GM23338 (cell line): ENCODE results near the gene HSPBP1. TPM values are rescaled to one million over a fixed set of nuclear protein-coding genes. Genes with fewer than 3 reads are reported as not detected.

Experiments
- CREB1 ChIP-seq: fragments of 250-450 bp; sonication (Bioruptor Pico); IDR thresholded peaks from 2 replicates; pipeline ENCODE4 v1.5.0; 2020; ENCODE audit warnings: low read depth, mild to moderate bottlenecking, moderate library complexity
- CTCF ChIP-seq, 2 experiments: fragments of 200-600 bp in 1 of 2; sonication (generic) in 1 of 2; conservative IDR thresholded peaks; 2 replicates each; pipeline versions ENCODE4 v1.5.1 to v1.6.1; 2016 to 2017; ENCODE audit warnings: antibody characterized with exemption in 2 of 2, low read depth in 2 of 2, mild to moderate bottlenecking in 2 of 2, moderate library complexity in 1 of 2
- ETS1 ChIP-seq: IDR thresholded peaks from 2 replicates; pipeline ENCODE4 v1.6.1; 2016; ENCODE audit warnings: antibody characterized with exemption
- EZH2 ChIP-seq: fragments of 200-600 bp; sonication (generic); IDR thresholded peaks from one replicate; pipeline ENCODE4 v1.8.0; 2017; ENCODE audit warnings: antibody characterized with exemption, mild to moderate bottlenecking, low read depth; ENCODE audit not compliant: unreplicated experiment
- EZH2phosphoT487 ChIP-seq: fragments of 200-600 bp; sonication (generic); IDR thresholded peaks from one replicate; pipeline ENCODE4 v1.8.1; 2018; ENCODE audit warnings: antibody characterized with exemption; ENCODE audit not compliant: unreplicated experiment
- JUNB ChIP-seq: IDR thresholded peaks from one replicate; pipeline ENCODE4 v1.6.1; 2016; ENCODE audit warnings: antibody characterized with exemption; ENCODE audit not compliant: unreplicated experiment
- NANOG ChIP-seq: IDR thresholded peaks from 2 replicates; pipeline ENCODE4 v1.6.1; 2016; ENCODE audit warnings: antibody characterized with exemption, borderline replicate concordance
- POLR2AphosphoS5 ChIP-seq: IDR thresholded peaks from 2 replicates; pipeline ENCODE4 v1.6.1; 2016; ENCODE audit warnings: antibody characterized with exemption, low read depth
- REST ChIP-seq: IDR thresholded peaks from one replicate; pipeline ENCODE4 v1.6.1; 2018; ENCODE audit warnings: antibody characterized with exemption; ENCODE audit not compliant: unreplicated experiment
- ZNF114 ChIP-seq: fragments of 250-450 bp; sonication (Bioruptor Pico); IDR thresholded peaks from 2 replicates; pipeline ENCODE4 v1.5.0; 2020; ENCODE audit warnings: mild to moderate bottlenecking, moderate library complexity
- ZNF331 ChIP-seq: fragments of 250-450 bp; sonication (Bioruptor Pico); IDR thresholded peaks from 2 replicates; pipeline ENCODE4 v1.5.0; 2020; ENCODE audit warnings: low read depth, mild to moderate bottlenecking, moderate library complexity
- ZNF462 ChIP-seq: fragments of 250-450 bp; sonication (Bioruptor Pico); IDR thresholded peaks from 2 replicates; pipeline ENCODE4 v1.5.0; 2020; ENCODE audit warnings: mild to moderate bottlenecking, moderate library complexity
- polyA plus RNA-seq: library from polyadenylated mRNA; unstranded; fragments of >200 nt; fragmentation: Nextera tagmentation; extraction: Ambion mirVana; gene quantifications from 2 replicates; pipeline ENCODE4 v1.2.1, GENCODE V29; 2016
- total RNA-seq: library from RNA; depleted of rRNA; stranded (reverse); fragments of >200 nt; shearing (Covaris generic); gene quantifications from 2 replicates; pipeline ENCODE4 v1.2.3, GENCODE V29; 2014

The HSPBP1 gene
- total and polyA plus RNA-seq, 2 experiments from 2014 or later, result 83.6 to 91.1 TPM

- TF ChIP-seq ZNF462 (CRISPR knock-in tag), result no peak
- no peak for TF ChIP-seq CREB1
- no peak for TF ChIP-seq POLR2AphosphoS5
- no peak for TF ChIP-seq ZNF114
- TF ChIP-seq ZNF331, result no peak
- no peak for TF ChIP-seq EZH2
- TF ChIP-seq REST, result no peak
- TF ChIP-seq ETS1, result no peak
- no peak for TF ChIP-seq EZH2phosphoT487
- no peak for TF ChIP-seq CTCF (conservative IDR thresholded peaks at IDR 0.05; ENCODE audit: low read depth in 2 of 2)
- no peak for TF ChIP-seq JUNB
- TF ChIP-seq NANOG, result no peak
Measured at GRCh38 chr19:55325172-55325571, 45.3 kb upstream of the HSPBP1 start, which contains the start of gene TMEM150B (continued).
